ENCODE data around the gene MINDY4.

DNA sequence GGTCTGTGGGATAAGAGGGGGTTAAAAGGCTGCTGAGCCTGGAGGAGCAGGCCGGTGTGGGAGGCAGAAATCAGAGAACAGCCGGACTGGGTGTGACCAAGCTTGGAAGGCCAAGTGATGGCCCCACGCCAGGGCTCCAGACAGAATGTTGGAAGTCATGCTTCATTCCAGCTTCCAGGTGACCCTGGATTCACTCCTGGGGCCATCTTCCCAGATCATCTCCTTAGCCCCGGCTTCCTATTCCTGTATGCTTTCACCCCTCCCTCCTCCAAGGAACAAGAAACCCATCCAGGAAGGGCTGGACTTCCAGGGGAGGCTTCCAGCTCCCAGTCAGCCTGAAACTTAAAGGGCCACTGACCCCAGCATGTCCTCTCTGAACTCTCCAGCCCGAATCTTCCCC lies 18.2 kb upstream of the MINDY4 start:
- TF ChIP-seq, protein P1, sequence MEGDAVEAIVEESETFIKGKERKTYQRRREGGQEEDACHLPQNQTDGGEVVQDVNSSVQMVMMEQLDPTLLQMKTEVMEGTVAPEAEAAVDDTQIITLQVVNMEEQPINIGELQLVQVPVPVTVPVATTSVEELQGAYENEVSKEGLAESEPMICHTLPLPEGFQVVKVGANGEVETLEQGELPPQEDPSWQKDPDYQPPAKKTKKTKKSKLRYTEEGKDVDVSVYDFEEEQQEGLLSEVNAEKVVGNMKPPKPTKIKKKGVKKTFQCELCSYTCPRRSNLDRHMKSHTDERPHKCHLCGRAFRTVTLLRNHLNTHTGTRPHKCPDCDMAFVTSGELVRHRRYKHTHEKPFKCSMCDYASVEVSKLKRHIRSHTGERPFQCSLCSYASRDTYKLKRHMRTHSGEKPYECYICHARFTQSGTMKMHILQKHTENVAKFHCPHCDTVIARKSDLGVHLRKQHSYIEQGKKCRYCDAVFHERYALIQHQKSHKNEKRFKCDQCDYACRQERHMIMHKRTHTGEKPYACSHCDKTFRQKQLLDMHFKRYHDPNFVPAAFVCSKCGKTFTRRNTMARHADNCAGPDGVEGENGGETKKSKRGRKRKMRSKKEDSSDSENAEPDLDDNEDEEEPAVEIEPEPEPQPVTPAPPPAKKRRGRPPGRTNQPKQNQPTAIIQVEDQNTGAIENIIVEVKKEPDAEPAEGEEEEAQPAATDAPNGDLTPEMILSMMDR (conservative IDR thresholded peaks at IDR 0.05 in 1 of 2, IDR thresholded peaks at IDR 0.05 in 1 of 2; ENCODE audit: low read depth in 1 of 2, low read length in 2 of 2): no peak
- no peak for TF ChIP-seq EZH2 (IDR thresholded peaks at IDR 0.05; ENCODE audit: low read length, missing control alignments)
